ENCODE data around the gene CDC42BPB.

- TF ChIP-seq, protein P1, sequence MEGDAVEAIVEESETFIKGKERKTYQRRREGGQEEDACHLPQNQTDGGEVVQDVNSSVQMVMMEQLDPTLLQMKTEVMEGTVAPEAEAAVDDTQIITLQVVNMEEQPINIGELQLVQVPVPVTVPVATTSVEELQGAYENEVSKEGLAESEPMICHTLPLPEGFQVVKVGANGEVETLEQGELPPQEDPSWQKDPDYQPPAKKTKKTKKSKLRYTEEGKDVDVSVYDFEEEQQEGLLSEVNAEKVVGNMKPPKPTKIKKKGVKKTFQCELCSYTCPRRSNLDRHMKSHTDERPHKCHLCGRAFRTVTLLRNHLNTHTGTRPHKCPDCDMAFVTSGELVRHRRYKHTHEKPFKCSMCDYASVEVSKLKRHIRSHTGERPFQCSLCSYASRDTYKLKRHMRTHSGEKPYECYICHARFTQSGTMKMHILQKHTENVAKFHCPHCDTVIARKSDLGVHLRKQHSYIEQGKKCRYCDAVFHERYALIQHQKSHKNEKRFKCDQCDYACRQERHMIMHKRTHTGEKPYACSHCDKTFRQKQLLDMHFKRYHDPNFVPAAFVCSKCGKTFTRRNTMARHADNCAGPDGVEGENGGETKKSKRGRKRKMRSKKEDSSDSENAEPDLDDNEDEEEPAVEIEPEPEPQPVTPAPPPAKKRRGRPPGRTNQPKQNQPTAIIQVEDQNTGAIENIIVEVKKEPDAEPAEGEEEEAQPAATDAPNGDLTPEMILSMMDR (IDR thresholded peaks at IDR 0.05; ENCODE audit: low read depth, low read length) = no peak
- TF ChIP-seq EZH2phosphoT487 (IDR thresholded peaks at IDR 0.05; ENCODE audit: low read depth) = no peak
Measured at GRCh38 chr14:102996941-102997340, 60.4 kb downstream of the CDC42BPB start.

Data from OCI-LY3 (cell line).